CD14-positive monocyte (primary cell): ENCODE measurements around the gene IGF2R. TPM values are rescaled to one million over a fixed set of nuclear protein-coding genes. Genes with fewer than 3 reads are reported as not detected.
A peak's percentile ranks its signal among the peaks of the same experiment; 100 is the strongest.

Experiments
- DNase-seq, 3 donors: peaks; one replicate each; pipeline ENCODE4 v3.0.0-alpha.2; 2011 to 2022
- H2AFZ ChIP-seq: 2 replicates; pipeline ENCODE4 v1.6.0; 2012; ENCODE audit warnings: mild to moderate bottlenecking, low read depth, low read length, inconsistent platforms; ENCODE audit not compliant: insufficient read depth, poor library complexity, severe bottlenecking
- H3K27ac ChIP-seq, 2 donors: 1 replicate in 1 of 2; 2 replicates in 1 of 2; pipeline ENCODE4 v1.5.1; 2012 to 2013; ENCODE audit warnings: low read length in 2 of 2, control low read depth in 1 of 2, inconsistent platforms in 1 of 2, low read depth in 1 of 2, mild to moderate bottlenecking in 1 of 2
- H3K27me3 ChIP-seq, 2 donors: one replicate each; pipeline versions ENCODE4 v1.6.0 to v1.6.1; 2011 to 2013; ENCODE audit warnings: low read length in 2 of 2; ENCODE audit not compliant: control insufficient read depth in 2 of 2, insufficient read depth in 2 of 2
- H3K36me3 ChIP-seq, 2 donors: replicated peaks in 1 of 2; 1 replicate in 1 of 2; 2 replicates in 1 of 2; pipeline versions ENCODE4 v1.5.1 to v1.6.1; 2012 to 2013; ENCODE audit warnings: low read length in 2 of 2, control low read depth in 1 of 2, inconsistent platforms in 1 of 2, mild to moderate bottlenecking in 1 of 2; ENCODE audit not compliant: insufficient read depth in 2 of 2, control insufficient read depth in 1 of 2
- H3K4me1 ChIP-seq, 2 donors: 1 replicate in 1 of 2; 2 replicates in 1 of 2; pipeline versions ENCODE4 v1.5.1 to v1.6.1; 2012 to 2013; ENCODE audit warnings: low read length in 2 of 2, control low read depth in 1 of 2, inconsistent platforms in 1 of 2, mild to moderate bottlenecking in 1 of 2, moderate library complexity in 1 of 2; ENCODE audit not compliant: insufficient read depth in 2 of 2, control insufficient read depth in 1 of 2
- H3K4me2 ChIP-seq: replicated peaks from 2 replicates; pipeline ENCODE3; 2012; ENCODE audit warnings: low read length, moderate library complexity, mild to moderate bottlenecking; ENCODE audit not compliant: poor library complexity, severe bottlenecking; ENCODE audit errors: extremely low read depth
- H3K4me3 ChIP-seq, 3 experiments: fragments of 200-600 bp in 1 of 3; sonication (generic) in 1 of 3; replicated peaks in 1 of 3; 1 replicate in 2 of 3; 2 replicates in 1 of 3; pipeline ENCODE4 v1.5.1; 2011 to 2013; ENCODE audit warnings: low read length in 3 of 3, mild to moderate bottlenecking in 3 of 3, control low read depth in 2 of 3, low read depth in 2 of 3, inconsistent platforms in 1 of 3, moderate library complexity in 1 of 3
- H3K79me2 ChIP-seq: 2 replicates; pipeline ENCODE4 v1.6.0; 2012; ENCODE audit warnings: mild to moderate bottlenecking, control low read depth, inconsistent platforms, low read length, moderate library complexity; ENCODE audit not compliant: insufficient read depth
- H3K9ac ChIP-seq: 2 replicates; pipeline ENCODE4 v1.6.0; 2017; ENCODE audit warnings: low read length, mild to moderate bottlenecking; ENCODE audit not compliant: insufficient read depth, poor library complexity, severe bottlenecking
- H3K9me3 ChIP-seq, 2 donors: replicated peaks in 1 of 2; 1 replicate in 1 of 2; 2 replicates in 1 of 2; pipeline versions ENCODE4 v1.5.1 to v1.6.1; 2012 to 2013; ENCODE audit warnings: low read length in 2 of 2, control low read depth in 1 of 2; ENCODE audit not compliant: control insufficient read depth in 1 of 2, insufficient read depth in 1 of 2
- H4K20me1 ChIP-seq: 2 replicates; pipeline ENCODE4 v1.6.0; 2012; ENCODE audit warnings: mild to moderate bottlenecking, low read length, control low read depth, moderate library complexity; ENCODE audit not compliant: insufficient read depth
- H3K27ac Mint-ChIP-seq, 7 donors: one replicate each; pipeline ENCODE4 v1.8.0; 2020; ENCODE audit warnings: mild to moderate bottlenecking in 7 of 7, mixed read lengths in 7 of 7, moderate library complexity in 6 of 7, inconsistent platforms in 2 of 7
- H3K27me3 Mint-ChIP-seq, 3 donors: one replicate each; pipeline ENCODE4 v1.8.0; 2021 to 2022; ENCODE audit warnings: low read depth in 3 of 3, mild to moderate bottlenecking in 3 of 3, mixed read lengths in 3 of 3, moderate library complexity in 3 of 3, inconsistent platforms in 1 of 3
- H3K36me3 Mint-ChIP-seq, 2 donors: one replicate each; pipeline ENCODE4 v1.8.0; 2020; ENCODE audit warnings: mixed read lengths in 2 of 2, inconsistent platforms in 1 of 2, mild to moderate bottlenecking in 1 of 2
- H3K4me1 Mint-ChIP-seq: one replicate; pipeline ENCODE4 v1.8.0; 2020; ENCODE audit warnings: mild to moderate bottlenecking, mixed read lengths
- H3K4me3 Mint-ChIP-seq, 2 donors: one replicate each; pipeline ENCODE4 v1.8.0; 2020; ENCODE audit warnings: mild to moderate bottlenecking in 2 of 2, mixed read lengths in 2 of 2, moderate library complexity in 1 of 2
- H3K9me3 Mint-ChIP-seq, 7 donors: one replicate each; pipeline ENCODE4 v1.8.0; 2020 to 2022; ENCODE audit warnings: mixed read lengths in 7 of 7, mild to moderate bottlenecking in 6 of 7, moderate library complexity in 6 of 7, inconsistent platforms in 2 of 7
- CTCF ChIP-seq: fragments of 200-600 bp; IDR thresholded peaks from one replicate; pipeline ENCODE4 v1.8.0; 2022; ENCODE audit warnings: antibody characterized with exemption, mild to moderate bottlenecking
- WGBS: methylation state at CpG from one replicate; pipeline ENCODE4 v1.1.5; 2013; ENCODE audit warnings: missing lambda C conversion rate; ENCODE audit not compliant: insufficient coverage; 5-methylcytosine and 5-hydroxymethylcytosine counted together
- intact Hi-C, 2 donors: fragments of 100-400 bp; cut with micrococcal nuclease; formaldehyde crosslinking; loops; one replicate each; pipeline versions ENCODE4 v1.15.0 to v1.15.1; 2023
- polyA plus RNA-seq, 3 donors: library from polyadenylated mRNA; depleted of rRNA in 1 of 3; unstranded in 2 of 3; stranded (reverse) in 1 of 3; fragments of 300-500 nt in 2 of 3; fragments of >200 nt in 1 of 3; fragmentation: Illumina TruSeq in 2 of 3; gene quantifications; 1 replicate in 2 of 3; 2 replicates in 1 of 3; pipeline ENCODE4 v1.2.3, GENCODE V29; 2012 to 2021

The IGF2R gene
- polyA plus RNA-seq, 3 donors = 6.9 to 44.8 (median 8.2) TPM

DNA sequence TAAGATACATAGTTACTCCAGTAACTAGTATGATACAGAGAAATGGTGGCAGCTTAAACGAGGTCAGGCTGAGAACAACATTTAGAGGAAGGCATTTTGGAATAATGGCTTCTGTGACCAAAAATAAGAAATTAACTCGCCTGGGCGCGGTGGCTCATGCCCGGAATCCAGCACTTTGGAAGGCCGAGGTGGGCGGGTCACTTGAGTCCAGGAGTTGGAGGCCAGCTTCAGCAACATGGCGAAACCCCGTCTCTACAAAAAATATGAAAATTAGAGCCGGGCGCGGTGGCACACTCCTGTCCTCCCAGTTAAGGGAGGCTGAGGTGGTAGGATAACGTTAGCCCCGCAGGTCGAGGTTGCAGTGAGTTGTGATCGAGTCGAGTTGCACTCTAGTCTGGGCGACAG lies 1.8 kb downstream of the IGF2R start:
- Histone ChIP-seq H3K9ac (no peak overlapping the region), H3K4me3 (peak overlapping the region in 2 of 3 experiments; percentile 59 to 89), H3K4me1 (peaks cover 68 to 85% of the 10 kb centered on the region in 2 donors), H3K79me2 (peaks cover 64% of the 10 kb centered on the region), H3K36me3 (no peaks in the 10 kb centered on the region), H4K20me1 (peaks cover 57% of the 10 kb centered on the region), H2AFZ (no peak overlapping the region), H3K9me3 (no peaks in the 10 kb centered on the region), H3K27me3 (no peaks in the 10 kb centered on the region), H3K27ac (peak overlapping the region in 1 of 2 donors; percentile 86), H3K4me2 (peak overlapping the region; percentile 75)
- Mint-ChIP-seq H3K27ac (peak overlapping the region in 3 of 7 donors; percentile 42 to 97 (median 96)), H3K4me3 (peak overlapping the region; percentile 95 to 96), H3K36me3 (peaks cover 38 to 39% of the 10 kb centered on the region in 2 donors), H3K4me1 (peaks cover 78% of the 10 kb centered on the region), H3K27me3 (peaks cover 8 to 14% (median 13%) of the 10 kb centered on the region in 3 donors), H3K9me3 (peaks cover 0 to 3% (median 0%) of the 10 kb centered on the region in 7 donors)
- TF ChIP-seq CTCF = no peak
- no peak for DNase-seq
- intact Hi-C loops = loop anchor here in 1 of 2 donors (1.0 to 10.0 kb wide), 2 partner anchors 11 to 276 kb away; partner anchors contain the start of gene SOD2
- WGBS = 94% methylated on average over 11 of the region's 18 CpGs

- H3K27me3 Mint-ChIP-seq = peaks cover 14 to 19% (median 17%) of the 10 kb centered on the region in 3 donors
- Histone ChIP-seq H2AFZ (no peak overlapping the region), H3K79me2 (peaks cover 73% of the 10 kb centered on the region), H3K9me3 (no peaks in the 10 kb centered on the region), H3K9ac (no peak overlapping the region), H3K27ac (no peak overlapping the region), H3K36me3 (no peaks in the 10 kb centered on the region), H4K20me1 (peaks cover 66% of the 10 kb centered on the region), H3K4me3 (peak overlapping the region in 1 of 3 experiments; percentile 89), H3K4me2 (peak overlapping the region; percentile 75), H3K4me1 (peaks cover 59 to 76% of the 10 kb centered on the region in 2 donors), H3K27me3 (peaks cover 0 to 2% of the 10 kb centered on the region in 2 donors)
- peak overlapping the region; percentile 95 to 96 for H3K4me3 Mint-ChIP-seq
- H3K9me3 Mint-ChIP-seq = peaks cover 0 to 3% (median 0%) of the 10 kb centered on the region in 7 donors
- no peak overlapping the region for H3K27ac Mint-ChIP-seq
- intact Hi-C loops = loop anchor here in 1 of 2 donors (1.0 to 10.0 kb wide), 2 partner anchors 10 to 277 kb away; partner anchors contain the start of gene SOD2
- H3K4me1 Mint-ChIP-seq = peaks cover 69% of the 10 kb centered on the region
- no peak for DNase-seq
- H3K36me3 Mint-ChIP-seq = peaks cover 41 to 44% of the 10 kb centered on the region in 2 donors
- no peak for TF ChIP-seq CTCF
- WGBS = 94% methylated on average over 6 of the region's 12 CpGs
Measured at GRCh38 chr6:159971341-159972178, 2.7 kb downstream of the IGF2R start.
